GM21576 (cell line): Measurements from ENCODE around the gene CYBB.

Experiments
- ATAC-seq: cut with Tn5 transposase; IDR thresholded peaks from one replicate; pipeline ENCODE4 v1.9.1; 2021; ENCODE audit warnings: mild to moderate bottlenecking, moderate library complexity; ENCODE audit not compliant: unreplicated experiment

CYBB gene

DNA sequence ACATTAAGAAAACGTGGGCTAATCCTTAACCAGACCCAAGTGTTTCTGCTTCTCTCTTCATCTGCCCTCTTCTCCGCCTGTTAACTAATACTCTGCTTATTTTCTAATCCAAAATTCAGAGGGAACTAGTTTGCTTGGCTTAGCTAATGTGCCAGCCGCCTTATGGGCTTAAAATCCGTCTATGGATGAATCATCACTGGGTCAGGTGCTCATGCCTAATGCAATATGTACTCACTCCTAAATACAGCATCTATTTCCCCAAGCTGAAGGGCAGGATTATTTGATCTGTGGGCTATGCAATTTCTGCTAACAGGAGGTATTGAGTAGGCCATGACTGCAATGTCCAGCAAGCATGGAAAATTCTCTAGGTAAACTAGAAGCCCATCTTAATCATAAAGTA lies 55.1 kb downstream of the CYBB start:
- no peak for ATAC-seq

- ATAC-seq: no peak
Observed at GRCh38 chrX:37840931-37841330, 61.1 kb downstream of the CYBB start.

DNA sequence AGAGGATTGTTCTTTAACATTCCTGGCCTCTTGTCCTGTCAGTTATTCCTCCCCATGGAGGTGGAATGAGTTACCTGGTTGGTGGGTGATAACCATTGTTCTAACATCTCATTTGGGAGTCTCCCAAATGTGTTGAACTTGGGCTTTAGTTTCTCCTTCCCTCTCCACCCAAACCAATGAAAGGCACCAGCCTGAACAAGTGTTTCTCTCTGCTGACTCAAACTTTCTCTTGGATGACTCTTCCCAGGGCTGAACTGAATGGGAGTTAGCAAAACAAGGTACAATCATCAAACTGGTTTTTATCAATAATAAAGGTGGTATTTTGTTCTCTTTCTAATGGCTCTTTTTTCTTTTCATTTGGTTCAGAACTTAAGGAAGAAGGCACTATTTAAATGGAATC lies 64.8 kb downstream of the CYBB start:
- no peak for ATAC-seq

- ATAC-seq: no peak
Observed at GRCh38 chrX:37846141-37846540, 66.3 kb downstream of the CYBB start.

DNA sequence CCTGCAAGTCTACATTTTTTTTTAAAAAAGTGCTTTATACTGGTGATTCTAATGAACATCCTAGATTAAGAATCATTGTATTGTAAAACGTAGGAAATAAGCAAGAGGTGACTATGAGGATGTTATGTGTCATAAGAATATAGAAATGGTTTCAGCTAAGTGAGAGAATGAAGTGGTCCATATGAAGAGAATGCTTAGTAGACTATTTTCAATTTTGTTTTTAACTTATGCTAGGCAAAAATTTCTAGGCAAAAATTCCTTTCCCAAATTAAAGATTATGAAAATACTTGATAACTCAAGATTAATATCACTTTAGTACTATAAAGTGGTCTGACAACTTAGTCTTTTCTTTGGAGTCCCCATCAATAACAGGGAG lies 66.7 kb downstream of the CYBB start:
- ATAC-seq: no peak

GRCh38 chrX:37846934-37847732 lies 67.3 kb downstream of the CYBB start, which contains the start of gene DYNLT3:
TSS of gene DYNLT3 (minus strand) at chrX:37847571. CDS start at chrX:37847510, 61 bp downstream.
- ATAC-seq: peak; percentile 98

DNA sequence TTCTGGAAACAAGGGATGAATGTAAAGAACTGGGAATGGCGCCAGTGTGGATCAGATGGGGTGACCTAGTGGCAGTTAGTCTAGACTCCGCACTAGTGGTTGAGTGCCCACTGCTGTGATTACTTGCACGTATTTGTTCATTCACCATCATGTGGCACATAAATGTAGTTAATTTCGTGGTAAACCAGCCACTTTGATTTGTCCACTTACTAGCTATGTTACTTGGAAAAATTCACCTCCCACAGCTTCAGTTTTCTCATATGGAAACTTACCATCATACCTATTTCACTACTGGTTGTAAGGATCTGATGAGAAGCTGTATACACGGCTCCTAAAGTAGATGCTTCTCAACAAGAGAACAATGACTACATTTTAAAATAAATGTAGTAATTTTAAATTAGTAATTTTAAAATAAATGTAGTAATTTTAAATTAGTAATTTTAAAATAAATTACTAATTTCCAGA lies 67.9 kb downstream of the CYBB start:
- ATAC-seq: peak; percentile 2

DNA sequence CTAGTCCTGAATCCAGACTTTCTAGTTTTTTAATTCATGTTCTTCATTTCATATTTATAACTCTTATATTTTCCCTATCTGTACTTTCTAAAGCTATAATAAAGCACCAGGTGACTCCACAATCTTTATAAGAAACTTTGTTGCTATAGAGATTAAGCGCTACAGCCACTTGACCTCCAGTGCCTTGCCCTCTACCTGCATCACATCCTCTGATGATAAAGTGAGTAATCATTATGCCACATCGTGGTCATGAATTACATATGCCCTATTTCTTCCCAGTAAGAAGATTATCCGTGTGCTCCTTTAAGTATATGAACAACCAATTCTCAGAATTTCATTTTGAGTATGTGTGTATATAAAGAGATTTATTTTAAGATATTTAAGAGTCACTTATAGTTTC lies 74.3 kb downstream of the CYBB start:
- ATAC-seq: no peak

- ATAC-seq: no peak
Observed at GRCh38 chrX:37854748-37855147, 74.9 kb downstream of the CYBB start.

- no peak for ATAC-seq
Observed at GRCh38 chrX:37860721-37861120, 80.9 kb downstream of the CYBB start.

- ATAC-seq: no peak
Observed at GRCh38 chrX:37862851-37863250, 83.0 kb downstream of the CYBB start.
